Measurements from ENCODE around the gene GRAMD4. TPM values are rescaled to one million over a fixed set of nuclear protein-coding genes. Genes with fewer than 3 reads are reported as not detected.

Gene GRAMD4
- total RNA-seq, 1 donor from 2014 or later: 85.7 TPM

GRCh38 chr22:46613606-46614021, 6.6 kb upstream of the GRAMD4 start:
- H3K9me3 Mint-ChIP-seq (ENCODE audit: unreplicated experiment): peaks cover 6% of the 10 kb centered on the region
- peak; percentile 46 for DNase-seq
- TF ChIP-seq CTCF (IDR thresholded peaks at IDR 0.05; ENCODE audit: partially characterized antibody, unreplicated experiment): no peak
- peaks cover 6% of the 10 kb centered on the region for H3K27me3 Mint-ChIP-seq (ENCODE audit: unreplicated experiment)
- no peaks in the 10 kb centered on the region for H3K36me3 Mint-ChIP-seq (ENCODE audit: unreplicated experiment)
- H3K4me3 Mint-ChIP-seq (ENCODE audit: unreplicated experiment): peak overlapping the region; percentile 65
- H3K4me1 Mint-ChIP-seq (ENCODE audit: low read depth, unreplicated experiment): peaks cover 26% of the 10 kb centered on the region
- peak overlapping the region; percentile 82 for H3K27ac Mint-ChIP-seq (ENCODE audit: unreplicated experiment)

GRCh38 chr22:46614025-46614931, 5.9 kb upstream of the GRAMD4 start:
- Mint-ChIP-seq H3K9me3 (ENCODE audit: unreplicated experiment) (peaks cover 11% of the 10 kb centered on the region), H3K27me3 (ENCODE audit: unreplicated experiment) (peaks cover 6% of the 10 kb centered on the region), H3K27ac (ENCODE audit: unreplicated experiment) (peak overlapping the region; percentile 82), H3K4me3 (ENCODE audit: unreplicated experiment) (peak overlapping the region; percentile 65), H3K4me1 (ENCODE audit: low read depth, unreplicated experiment) (peaks cover 25% of the 10 kb centered on the region), H3K36me3 (ENCODE audit: unreplicated experiment) (no peaks in the 10 kb centered on the region)
- DNase-seq: no peak
- TF ChIP-seq CTCF (IDR thresholded peaks at IDR 0.05; ENCODE audit: partially characterized antibody, unreplicated experiment): no peak

- no peak for DNase-seq
- Mint-ChIP-seq H3K27ac (ENCODE audit: unreplicated experiment) (no peak overlapping the region), H3K36me3 (ENCODE audit: unreplicated experiment) (no peaks in the 10 kb centered on the region), H3K4me3 (ENCODE audit: unreplicated experiment) (no peak overlapping the region), H3K9me3 (ENCODE audit: unreplicated experiment) (peaks cover 9% of the 10 kb centered on the region), H3K4me1 (ENCODE audit: low read depth, unreplicated experiment) (peaks cover 31% of the 10 kb centered on the region), H3K27me3 (ENCODE audit: unreplicated experiment) (peaks cover 7% of the 10 kb centered on the region)
- TF ChIP-seq CTCF (IDR thresholded peaks at IDR 0.05; ENCODE audit: partially characterized antibody, unreplicated experiment): no peak
Measured at GRCh38 chr22:46617207-46617985, 2.8 kb upstream of the GRAMD4 start.

DNA sequence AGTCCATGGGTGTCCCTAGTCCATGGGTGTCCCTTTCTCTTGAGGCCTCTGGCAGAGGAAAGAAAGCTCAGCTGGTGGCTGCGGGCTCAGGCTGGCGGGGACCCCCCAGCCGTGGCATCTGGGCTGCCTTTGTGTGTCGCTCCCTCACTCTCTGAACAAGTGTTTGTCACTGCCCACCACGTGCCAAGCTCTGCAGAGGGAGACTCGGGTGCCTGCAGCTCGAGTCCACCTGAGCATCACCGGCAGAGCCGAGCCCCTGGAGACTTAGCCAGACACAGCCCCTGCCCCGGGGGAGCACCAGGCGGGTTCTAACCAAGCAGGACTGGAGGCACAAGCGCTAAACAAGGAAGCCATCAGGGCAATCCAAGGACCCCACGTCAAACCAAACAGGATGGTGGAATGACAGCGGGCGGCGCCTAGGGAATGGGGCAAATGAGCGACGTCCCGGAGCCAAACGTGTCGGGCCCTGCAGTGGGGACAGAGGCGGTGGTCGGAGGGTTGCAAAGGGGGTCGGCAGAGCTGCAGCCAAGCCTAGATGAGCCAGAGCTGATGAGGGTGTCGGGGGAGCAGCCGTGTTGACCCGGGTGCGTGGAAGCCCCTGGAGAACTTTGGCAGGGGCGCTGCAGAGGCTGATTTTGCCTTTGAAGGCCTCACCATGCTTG, 2.1 kb upstream of the GRAMD4 start:
- Mint-ChIP-seq H3K9me3 (ENCODE audit: unreplicated experiment) (peaks cover 9% of the 10 kb centered on the region), H3K36me3 (ENCODE audit: unreplicated experiment) (no peaks in the 10 kb centered on the region), H3K27me3 (ENCODE audit: unreplicated experiment) (peaks cover 7% of the 10 kb centered on the region), H3K4me3 (ENCODE audit: unreplicated experiment) (no peak overlapping the region), H3K4me1 (ENCODE audit: low read depth, unreplicated experiment) (peaks cover 27% of the 10 kb centered on the region), H3K27ac (ENCODE audit: unreplicated experiment) (no peak overlapping the region)
- TF ChIP-seq CTCF (IDR thresholded peaks at IDR 0.05; ENCODE audit: partially characterized antibody, unreplicated experiment): no peak
- no peak for DNase-seq

Data from glutamatergic neuron (in vitro differentiated cells).